GM19351 (cell line): ENCODE results near the gene ARHGAP42.

Source experiments
- ATAC-seq: cut with Tn5 transposase; IDR thresholded peaks from one replicate; pipeline ENCODE4 v1.9.1; 2021; ENCODE audit warnings: mild to moderate bottlenecking, moderate library complexity; ENCODE audit not compliant: unreplicated experiment

ARHGAP42 gene

GRCh38 chr11:100902454-100903141 lies 215.5 kb downstream of the ARHGAP42 start:
- ATAC-seq: no peak

DNA sequence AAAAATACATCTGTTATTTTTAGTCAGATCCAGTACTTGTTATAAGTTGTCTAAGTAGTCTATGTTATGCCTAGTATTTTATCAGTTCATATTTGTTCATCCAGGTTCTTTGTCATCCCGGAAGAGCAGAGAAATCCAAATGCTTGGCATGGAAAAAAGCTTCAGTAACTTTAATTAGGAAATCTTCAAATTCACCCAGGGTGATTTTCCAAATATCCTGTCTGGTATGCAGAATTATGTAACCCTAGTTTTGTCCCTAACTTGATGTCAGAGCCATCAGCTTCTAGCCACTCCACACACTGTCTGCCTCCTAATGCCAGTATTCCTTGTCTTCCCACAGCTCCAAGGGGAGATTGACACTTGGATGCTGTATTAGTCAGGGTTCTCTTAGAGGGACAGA lies 216.2 kb downstream of the ARHGAP42 start:
- ATAC-seq: no peak

- ATAC-seq: no peak
Observed at GRCh38 chr11:100905684-100906083, 218.6 kb downstream of the ARHGAP42 start.

- ATAC-seq: peak; percentile 34
Observed at GRCh38 chr11:100908746-100909145, 221.7 kb downstream of the ARHGAP42 start.

- peak; percentile 88 for ATAC-seq
Observed at GRCh38 chr11:100910808-100911207, 223.7 kb downstream of the ARHGAP42 start.

GRCh38 chr11:100914415-100915110 lies 227.5 kb downstream of the ARHGAP42 start:
- no peak for ATAC-seq

- ATAC-seq: no peak
Observed at GRCh38 chr11:100918551-100919500, 231.7 kb downstream of the ARHGAP42 start.

DNA sequence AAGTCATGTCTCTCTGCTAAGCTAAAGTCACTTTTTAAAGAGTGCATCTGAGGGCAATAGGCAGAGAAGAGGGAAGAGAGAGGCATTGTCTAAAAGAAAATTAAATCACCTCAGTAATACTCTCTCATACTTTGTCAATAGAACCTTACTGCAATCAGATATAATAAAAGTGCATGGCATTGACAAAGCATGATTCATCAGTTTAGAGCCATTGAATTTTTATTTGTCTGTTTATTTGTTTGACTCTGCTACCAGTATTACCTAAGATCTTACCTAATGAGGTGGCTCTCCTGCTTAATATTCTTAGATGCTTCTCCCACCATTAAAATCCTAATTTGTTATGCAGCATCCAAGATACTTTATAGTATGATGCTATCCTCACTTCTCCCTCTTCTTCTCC lies 233.5 kb downstream of the ARHGAP42 start:
- ATAC-seq: no peak

GRCh38 chr11:100922121-100922520 lies 235.0 kb downstream of the ARHGAP42 start:
- ATAC-seq: no peak

- ATAC-seq: no peak
Observed at GRCh38 chr11:100923555-100923954, 236.5 kb downstream of the ARHGAP42 start.

DNA sequence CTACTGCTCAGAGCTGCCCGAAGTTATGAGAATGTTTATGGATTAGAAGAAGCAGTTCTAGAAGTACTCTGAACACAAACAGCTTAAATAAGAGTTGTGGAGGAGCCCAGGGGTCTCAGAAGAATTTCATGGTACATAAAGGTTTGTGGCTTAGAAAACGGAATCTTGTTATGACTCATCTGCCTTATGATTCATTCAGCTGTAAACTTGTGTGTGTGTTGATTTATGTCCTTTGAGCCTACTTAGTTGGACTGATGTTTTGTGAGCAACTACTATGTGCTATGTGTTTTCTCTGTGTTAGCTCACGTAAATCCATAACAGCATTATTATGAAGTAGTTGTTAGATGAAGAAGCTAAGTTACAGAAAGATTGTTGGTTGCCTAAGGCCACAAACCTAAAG lies 238.8 kb downstream of the ARHGAP42 start:
- peak; percentile 80 for ATAC-seq

DNA sequence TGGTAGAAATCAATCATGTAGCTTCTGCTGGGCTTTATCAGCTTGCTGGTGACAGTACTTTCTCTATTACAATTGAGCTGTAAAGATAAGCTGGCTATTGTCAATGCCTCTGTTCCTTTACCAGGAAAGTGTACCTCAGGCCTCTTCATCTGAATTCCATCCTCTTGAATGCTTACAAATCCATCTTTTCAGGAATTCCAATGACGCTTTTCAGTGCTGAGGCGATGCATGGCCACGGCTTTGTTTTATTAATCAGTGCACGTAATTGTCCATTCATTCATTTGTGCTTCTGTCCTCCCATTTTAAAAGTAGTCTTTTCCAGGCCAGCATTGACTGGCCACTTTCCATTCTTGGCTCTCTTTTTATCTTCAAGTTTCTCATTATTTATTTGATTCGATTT lies 240.5 kb downstream of the ARHGAP42 start:
- no peak for ATAC-seq

DNA sequence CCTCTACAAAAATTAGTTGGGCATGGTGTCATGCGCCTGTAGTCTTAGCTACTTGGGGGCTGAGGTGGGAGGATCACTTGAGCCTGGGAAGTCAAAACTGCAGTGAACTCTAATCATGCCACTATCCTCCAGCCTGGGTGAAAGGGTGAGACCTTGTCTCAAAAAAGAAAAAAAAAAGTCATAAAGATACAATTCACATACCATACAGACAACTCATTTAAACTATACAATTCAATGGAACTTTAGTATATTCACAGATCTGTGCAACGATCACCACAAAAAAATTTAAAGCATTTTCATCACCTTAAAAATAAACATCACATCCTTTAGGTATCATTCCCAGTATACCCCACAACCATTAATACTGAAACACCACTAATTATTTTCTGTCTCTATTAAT lies 241.3 kb downstream of the ARHGAP42 start:
- no peak for ATAC-seq

DNA sequence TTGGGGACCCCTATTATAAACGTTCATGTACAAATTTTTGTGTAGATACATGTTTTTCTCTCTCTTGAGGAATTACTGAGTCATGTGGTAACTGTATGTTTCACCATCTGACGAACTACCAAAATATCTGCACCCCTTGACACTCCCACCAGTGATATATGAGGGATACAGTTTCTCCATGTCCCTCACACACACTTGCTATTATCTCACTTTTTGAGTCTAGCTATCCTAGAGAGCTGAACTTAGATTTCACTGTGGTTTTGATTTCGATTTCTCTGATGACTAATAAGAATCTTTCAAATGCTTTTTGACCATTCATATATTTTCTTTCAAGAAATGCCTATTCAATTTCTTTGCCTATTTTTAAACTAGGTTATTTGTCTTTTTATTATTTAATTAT lies 242.3 kb downstream of the ARHGAP42 start:
- ATAC-seq: peak; percentile 65

GRCh38 chr11:100930185-100930778 lies 243.2 kb downstream of the ARHGAP42 start:
- no peak for ATAC-seq

- ATAC-seq: peak; percentile 60
Observed at GRCh38 chr11:100932474-100933100, 245.5 kb downstream of the ARHGAP42 start.

DNA sequence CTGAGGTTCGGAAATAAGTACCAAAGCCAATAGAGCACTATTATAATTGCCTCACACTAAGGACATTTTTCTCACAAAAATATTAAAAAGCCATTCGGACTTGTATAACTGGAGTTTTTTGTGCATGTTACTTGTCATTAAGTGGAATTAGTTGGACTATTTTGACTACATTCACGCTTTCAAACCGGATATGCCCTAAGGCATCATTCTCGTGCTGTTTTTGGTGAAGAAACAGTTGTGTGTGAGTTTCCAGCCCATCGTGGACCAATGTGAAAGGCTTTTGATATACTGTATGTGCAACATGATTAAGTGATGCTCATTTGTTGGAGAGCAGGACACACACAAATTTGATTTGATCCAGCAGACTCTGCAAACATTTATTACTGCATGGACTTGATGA lies 249.7 kb downstream of the ARHGAP42 start:
- no peak for ATAC-seq

- ATAC-seq: no peak
Observed at GRCh38 chr11:100939571-100939970, 252.5 kb downstream of the ARHGAP42 start.

GRCh38 chr11:100940111-100940510 lies 253.0 kb downstream of the ARHGAP42 start:
- no peak for ATAC-seq

DNA sequence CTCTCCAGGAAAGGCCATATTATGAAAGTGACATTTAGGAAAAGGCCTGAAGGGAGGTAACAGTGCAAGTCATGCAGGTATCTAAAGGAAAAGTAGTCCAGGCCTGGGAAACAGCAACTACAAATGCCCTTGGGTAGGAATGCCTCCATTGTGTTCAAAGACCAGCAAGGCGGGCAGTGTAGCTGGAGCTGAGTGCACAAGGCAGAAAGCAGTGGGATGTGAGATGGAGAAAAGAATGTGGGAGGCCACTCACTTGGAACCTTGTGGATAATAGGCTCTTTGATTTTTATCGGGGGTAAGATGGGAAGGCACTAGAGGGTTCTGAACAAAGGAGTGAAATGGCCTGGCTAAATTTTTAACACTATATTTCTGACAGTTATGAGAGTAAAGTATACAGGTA lies 253.9 kb downstream of the ARHGAP42 start:
- ATAC-seq: no peak

- ATAC-seq: no peak
Observed at GRCh38 chr11:100942016-100942415, 254.9 kb downstream of the ARHGAP42 start.
